CD4-positive, alpha-beta T cell treated with Interleukin-6 at 100 ng/mL for 8 hours (primary cell): ENCODE measurements around the gene KRTAP19-8.

Experiments
- DNase-seq: peaks from one replicate; pipeline ENCODE4 v3.0.0-alpha.2; 2020; ENCODE audit warnings: mixed read lengths, low spot score

KRTAP19-8 gene

GRCh38 chr21:31038376-31038775 lies at the start of gene KRTAP19-8:
KRTAP19-8 (minus strand) TSS chr21:31038476; CDS start chr21:31038443, 33 bp downstream.
- no peak for DNase-seq

- DNase-seq, result no peak
These were observed 49.6 kb upstream of the KRTAP19-8 start for GRCh38 chr21:31087639-31088473.

GRCh38 chr21:31084689-31085088 lies 46.4 kb upstream of the KRTAP19-8 start:
- no peak for DNase-seq

GRCh38 chr21:31078796-31079195 lies 40.5 kb upstream of the KRTAP19-8 start:
- no peak for DNase-seq

GRCh38 chr21:31078216-31078615 lies 39.9 kb upstream of the KRTAP19-8 start:
- DNase-seq, result no peak

- no peak for DNase-seq
These were observed 37.6 kb upstream of the KRTAP19-8 start for GRCh38 chr21:31075848-31076247.

- DNase-seq, result no peak
These were observed 34.3 kb upstream of the KRTAP19-8 start for GRCh38 chr21:31072533-31072932.

GRCh38 chr21:31064803-31065202 lies 26.5 kb upstream of the KRTAP19-8 start:
- DNase-seq, result no peak

GRCh38 chr21:31052489-31053142 lies 14.3 kb upstream of the KRTAP19-8 start:
- DNase-seq, result no peak

GRCh38 chr21:31050577-31051157 lies 12.4 kb upstream of the KRTAP19-8 start:
- no peak for DNase-seq

GRCh38 chr21:31045841-31046240 lies 7.6 kb upstream of the KRTAP19-8 start:
- no peak for DNase-seq

- no peak for DNase-seq
These were observed 5.2 kb upstream of the KRTAP19-8 start for GRCh38 chr21:31043471-31043870.

- no peak for DNase-seq
These were observed 3.8 kb upstream of the KRTAP19-8 start for GRCh38 chr21:31042080-31042464.

- no peak for DNase-seq
These were observed 3.2 kb upstream of the KRTAP19-8 start for GRCh38 chr21:31041295-31042079.

- DNase-seq, result no peak
These were observed 3.9 kb downstream of the KRTAP19-8 start for GRCh38 chr21:31034378-31034777.

- no peak for DNase-seq
These were observed 7.7 kb downstream of the KRTAP19-8 start for GRCh38 chr21:31030367-31031106.

- DNase-seq, result no peak
These were observed 14.6 kb downstream of the KRTAP19-8 start for GRCh38 chr21:31023680-31024079.

- no peak for DNase-seq
These were observed 16.0 kb downstream of the KRTAP19-8 start for GRCh38 chr21:31022306-31022705.

GRCh38 chr21:31018232-31018631 lies 20.0 kb downstream of the KRTAP19-8 start:
- no peak for DNase-seq

- DNase-seq, result no peak
These were observed 23.4 kb downstream of the KRTAP19-8 start for GRCh38 chr21:31014891-31015290.
